ENCODE measurements around the gene HDC.

The HDC gene
- total RNA-seq, result 0 to 0.27 (median 0) reads per million in 4 experiments

DNA sequence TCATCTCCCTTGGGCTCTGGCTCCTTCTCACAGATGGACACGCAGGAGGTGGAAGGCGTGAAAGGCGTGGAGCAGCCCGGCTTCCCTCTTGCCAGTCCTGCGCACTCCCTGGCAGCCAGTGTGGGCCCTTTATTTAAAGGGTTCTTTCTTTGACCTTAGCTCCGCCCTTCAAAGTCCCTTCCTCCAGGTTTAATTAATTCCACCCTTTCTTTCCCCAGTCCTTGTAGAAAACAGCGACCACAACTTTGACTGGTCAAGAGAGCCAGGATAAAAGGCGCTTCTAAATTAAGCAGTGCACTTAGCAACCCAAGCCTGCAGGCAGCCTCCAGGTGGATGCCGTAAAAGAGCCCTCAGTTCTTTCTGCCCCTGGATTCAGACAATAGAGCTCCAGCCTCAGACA is at the start of gene HDC:
Gene HDC (minus strand): TSS at position 107 of the 400 bp plus-strand sequence. CDS start 103 bp downstream, at position 4.
- no peak for DNase-seq

GRCh38 chr15:50312636-50313035 is 47.1 kb upstream of the HDC start:
- no peak for DNase-seq

GRCh38 chr15:50307799-50308198 is 42.3 kb upstream of the HDC start:
- no peak for DNase-seq

- no peak for DNase-seq
Observed at GRCh38 chr15:50304836-50305235, 39.3 kb upstream of the HDC start.

GRCh38 chr15:50302581-50302980 is 37.1 kb upstream of the HDC start:
- no peak for DNase-seq

- no peak for DNase-seq
Observed at GRCh38 chr15:50298340-50298739, 32.8 kb upstream of the HDC start.

DNA sequence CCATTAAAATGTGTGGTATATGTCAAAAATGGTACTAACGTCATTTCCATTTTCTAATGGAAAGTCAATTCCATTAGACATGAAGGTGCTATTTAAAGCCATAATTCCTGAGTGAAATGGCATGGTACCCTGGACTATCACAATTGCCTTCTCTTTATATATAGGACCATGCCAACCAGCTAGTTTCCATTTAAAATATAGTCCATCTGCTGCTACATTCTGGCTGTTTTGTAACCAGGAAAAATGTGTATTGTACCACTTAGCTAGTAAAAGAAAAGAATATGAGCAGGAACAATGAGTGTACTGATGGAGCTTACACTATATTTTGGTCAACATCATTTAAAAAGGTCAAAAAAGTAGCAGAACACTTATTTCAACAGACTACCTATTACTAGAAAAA is 30.4 kb upstream of the HDC start:
- DNase-seq, result no peak

- DNase-seq, result no peak
Observed at GRCh38 chr15:50289749-50290148, 24.2 kb upstream of the HDC start.

DNA sequence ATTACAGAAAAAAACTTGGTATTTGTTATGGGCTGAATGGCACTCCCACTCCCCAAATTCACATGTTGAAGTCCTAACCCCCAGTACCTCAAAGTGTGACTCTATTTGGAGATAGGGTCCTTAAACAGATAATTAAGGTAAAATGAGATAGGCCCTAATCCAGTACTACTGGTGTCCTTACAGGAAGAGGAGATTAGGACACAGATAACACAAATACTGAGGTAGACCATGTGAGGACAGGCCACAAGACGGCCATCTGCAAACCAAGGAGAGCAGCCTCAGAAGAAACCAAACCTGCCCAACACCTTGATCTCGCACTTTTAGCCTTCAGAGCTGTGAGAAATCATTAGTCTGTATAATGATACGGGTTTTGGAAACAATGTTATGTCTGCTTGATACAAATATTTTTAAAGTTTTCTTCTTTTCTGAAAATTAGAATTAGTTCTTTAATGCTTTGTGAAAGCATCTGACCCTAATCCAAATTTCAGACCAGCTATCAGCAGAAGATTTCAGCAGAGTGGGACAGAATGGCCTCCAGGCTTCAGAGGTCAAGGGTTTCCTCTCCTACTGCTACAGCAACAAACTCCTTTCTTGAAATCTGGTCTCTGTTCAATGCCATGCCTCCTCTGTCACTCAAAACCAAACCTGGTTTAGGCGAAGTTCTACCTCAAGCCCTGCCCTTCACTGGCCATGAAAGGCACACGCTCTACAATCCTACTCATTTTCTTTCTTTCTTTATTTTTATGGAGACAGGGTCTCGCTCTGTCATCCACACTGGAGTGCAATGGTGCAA is 22.0 kb upstream of the HDC start:
- no peak for DNase-seq

- DNase-seq, result no peak
Observed at GRCh38 chr15:50281427-50281826, 15.9 kb upstream of the HDC start.

- no peak for DNase-seq
Observed at GRCh38 chr15:50280271-50280670, 14.7 kb upstream of the HDC start.

GRCh38 chr15:50278496-50278895 is 13.0 kb upstream of the HDC start:
- no peak for DNase-seq

GRCh38 chr15:50277370-50277769 is 11.8 kb upstream of the HDC start:
- DNase-seq, result no peak

DNA sequence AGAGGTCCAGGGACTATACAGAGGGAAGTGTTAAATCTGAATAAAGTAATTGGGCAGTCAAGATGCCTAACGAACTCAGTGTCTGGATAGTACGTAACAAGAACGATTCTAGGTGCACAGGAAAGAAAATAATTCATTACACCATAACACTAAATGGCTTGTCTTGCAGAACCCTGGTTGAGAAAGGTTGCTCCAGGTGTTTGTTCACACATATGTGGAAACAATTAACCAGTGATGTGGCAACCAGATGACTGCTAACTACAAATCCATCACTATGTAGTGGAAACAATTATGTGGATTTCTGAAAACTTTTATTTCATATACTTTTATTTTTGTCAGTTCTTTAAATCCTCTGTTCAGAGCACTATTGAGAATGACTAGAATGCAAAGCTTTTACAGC is 10.4 kb upstream of the HDC start:
- no peak for DNase-seq

DNA sequence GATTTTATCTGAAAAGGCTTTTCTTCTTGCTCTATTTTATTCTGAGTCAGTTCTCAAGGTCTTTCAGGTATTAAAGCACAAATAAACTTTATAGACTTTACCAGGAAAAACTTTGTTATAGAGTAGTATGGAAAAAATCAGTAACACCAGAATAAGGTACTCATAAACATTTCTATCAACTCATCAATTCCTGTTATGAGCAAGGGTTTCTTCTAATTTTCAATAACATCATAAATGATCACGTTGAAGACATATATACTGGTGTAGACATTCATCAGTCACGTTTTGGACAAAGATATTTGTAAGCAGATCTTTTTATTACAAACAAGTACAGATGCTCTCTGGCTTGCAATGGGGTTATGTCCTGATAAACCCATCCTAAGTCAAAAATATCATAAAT is 9.6 kb upstream of the HDC start:
- DNase-seq, result no peak

GRCh38 chr15:50267577-50267976 is 2.1 kb upstream of the HDC start:
- no peak for DNase-seq

DNA sequence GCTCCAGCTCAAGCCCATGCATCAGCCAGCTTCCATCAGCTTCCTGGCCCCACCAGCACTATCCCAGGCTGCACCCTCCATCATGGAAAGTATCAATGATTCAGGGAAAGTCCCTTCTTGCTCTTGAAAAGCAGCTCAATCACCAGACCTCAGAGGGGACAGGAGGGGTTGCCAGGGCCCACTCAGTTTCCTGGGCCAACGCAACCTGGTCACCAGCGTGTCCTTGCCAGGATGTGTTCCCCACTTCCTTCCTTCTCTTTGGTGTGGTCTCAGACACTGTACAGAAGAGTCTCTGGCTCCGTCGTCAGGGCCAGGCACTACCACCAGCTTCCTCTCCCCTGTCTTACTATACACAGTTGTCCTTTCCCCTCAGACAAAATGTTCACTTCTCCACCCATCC is 3.0 kb downstream of the HDC start:
- DNase-seq, result no peak

- no peak for DNase-seq
Observed at GRCh38 chr15:50261981-50262380, 3.5 kb downstream of the HDC start.

GRCh38 chr15:50260969-50261496 is 4.5 kb downstream of the HDC start:
- DNase-seq, result no peak

GRCh38 chr15:50259276-50259675 is 6.2 kb downstream of the HDC start:
- no peak for DNase-seq

GRCh38 chr15:50257924-50258323 is 7.6 kb downstream of the HDC start:
- no peak for DNase-seq

GRCh38 chr15:50257332-50257731 is 8.2 kb downstream of the HDC start:
- DNase-seq, result no peak

GRCh38 chr15:50256188-50257041 is 9.1 kb downstream of the HDC start:
- DNase-seq, result no peak

GRCh38 chr15:50252556-50252955 is 13.0 kb downstream of the HDC start:
- DNase-seq, result no peak

All from effector CD8-positive, alpha-beta T cell (primary cell).